ENCODE measurements around the gene CARD14. TPM values are rescaled to one million over a fixed set of nuclear protein-coding genes. Genes with fewer than 3 reads are reported as not detected.
A peak's percentile ranks its signal among the peaks of the same experiment; 100 is the strongest.
"Not testable (repeated sequence)": the region's sequence is repeated elsewhere in the genome, so short reads cannot be mapped to it uniquely, and the experiment has no call there.

The CARD14 gene
- total RNA-seq, 1 experiment from 2014 or later: 16.5 TPM

DNA sequence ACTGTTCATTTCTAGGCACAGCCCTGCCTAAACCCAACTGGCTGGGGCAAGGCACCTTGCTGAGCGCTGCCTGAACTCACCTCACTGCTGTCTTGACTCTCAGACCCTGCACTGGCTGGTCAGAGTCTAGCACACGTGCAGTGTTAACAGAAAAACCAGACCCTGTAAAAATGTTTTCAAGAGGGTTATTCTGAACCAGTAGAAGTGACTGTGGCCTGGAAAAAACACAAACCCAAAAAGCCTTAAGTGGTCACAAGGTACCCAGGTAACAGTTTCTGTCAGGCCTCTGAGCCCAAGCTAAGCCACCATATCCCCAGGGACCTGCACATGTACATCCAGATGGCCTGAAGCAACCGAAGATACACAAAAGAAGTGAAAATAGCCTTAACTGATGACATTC lies 16.8 kb upstream of the CARD14 start:
- no peak overlapping the region for H2AFZ ChIP-seq
- no peaks in the 10 kb centered on the region for H3K36me3 ChIP-seq (ENCODE audit: low read depth)
- H3K4me1 ChIP-seq (replicated peaks; ENCODE audit: insufficient read depth): peaks cover 18% of the 10 kb centered on the region
- no peak overlapping the region for H3K4me3 ChIP-seq
- no peaks in the 10 kb centered on the region for H3K9me2 ChIP-seq (ENCODE audit: insufficient read depth)
- ChIA-PET POLR2A (ENCODE audit: unreplicated experiment) (no interaction called here), CTCF (no interaction called here)
- intact Hi-C loops (cut with micrococcal nuclease; ENCODE audit: unreplicated experiment): no loop called here
- H3K27ac ChIP-seq: no peak overlapping the region
- peak overlapping the region; percentile 23; the same call in 1 of the 2 replicates for H3K4me2 ChIP-seq
- H3K27me3 ChIP-seq (ENCODE audit: insufficient read depth, low read depth): no peaks in the 10 kb centered on the region
- no peaks in the 10 kb centered on the region for H4K20me1 ChIP-seq (ENCODE audit: insufficient read depth)
- TF ChIP-seq, protein P1, sequence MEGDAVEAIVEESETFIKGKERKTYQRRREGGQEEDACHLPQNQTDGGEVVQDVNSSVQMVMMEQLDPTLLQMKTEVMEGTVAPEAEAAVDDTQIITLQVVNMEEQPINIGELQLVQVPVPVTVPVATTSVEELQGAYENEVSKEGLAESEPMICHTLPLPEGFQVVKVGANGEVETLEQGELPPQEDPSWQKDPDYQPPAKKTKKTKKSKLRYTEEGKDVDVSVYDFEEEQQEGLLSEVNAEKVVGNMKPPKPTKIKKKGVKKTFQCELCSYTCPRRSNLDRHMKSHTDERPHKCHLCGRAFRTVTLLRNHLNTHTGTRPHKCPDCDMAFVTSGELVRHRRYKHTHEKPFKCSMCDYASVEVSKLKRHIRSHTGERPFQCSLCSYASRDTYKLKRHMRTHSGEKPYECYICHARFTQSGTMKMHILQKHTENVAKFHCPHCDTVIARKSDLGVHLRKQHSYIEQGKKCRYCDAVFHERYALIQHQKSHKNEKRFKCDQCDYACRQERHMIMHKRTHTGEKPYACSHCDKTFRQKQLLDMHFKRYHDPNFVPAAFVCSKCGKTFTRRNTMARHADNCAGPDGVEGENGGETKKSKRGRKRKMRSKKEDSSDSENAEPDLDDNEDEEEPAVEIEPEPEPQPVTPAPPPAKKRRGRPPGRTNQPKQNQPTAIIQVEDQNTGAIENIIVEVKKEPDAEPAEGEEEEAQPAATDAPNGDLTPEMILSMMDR (conservative IDR thresholded peaks at IDR 0.05): no peak
- TF ChIP-seq EZH2 (IDR thresholded peaks at IDR 0.05; ENCODE audit: low read depth): no peak
- no peak for DNase-seq
- H3K79me2 ChIP-seq (ENCODE audit: low read depth): peaks cover 8% of the 10 kb centered on the region
- BruUV-seq (replicated peaks): no TSS peak
- peaks cover 8% of the 10 kb centered on the region; the same call in 1 of the 2 replicates for H3F3A ChIP-seq (ENCODE audit: insufficient read depth, low read depth)
- no peaks in the 10 kb centered on the region for H3K9me3 ChIP-seq (ENCODE audit: insufficient read depth, low read depth)

DNA sequence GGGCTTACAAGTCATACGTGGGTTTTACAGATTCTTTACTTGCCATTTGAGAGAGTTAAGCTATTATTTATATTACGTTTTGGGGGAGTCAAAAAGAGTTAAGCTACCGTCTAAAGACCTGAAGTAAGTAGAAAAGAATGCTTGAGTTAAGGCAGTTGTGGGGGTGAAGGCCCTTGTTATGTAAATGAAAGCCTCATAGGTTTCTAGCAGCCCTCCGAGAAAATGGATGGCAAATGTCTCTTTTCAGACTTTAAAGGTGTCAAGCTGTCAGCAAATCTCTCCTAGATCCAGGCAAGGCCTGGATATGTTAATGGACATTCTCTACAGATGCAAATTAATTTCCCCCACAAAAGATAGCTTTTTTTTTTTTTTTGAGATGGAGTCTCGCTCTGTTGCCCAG lies 15.7 kb upstream of the CARD14 start:
- Histone ChIP-seq H3K27me3 (ENCODE audit: insufficient read depth, low read depth) (no peaks in the 10 kb centered on the region), H3K4me1 (replicated peaks; ENCODE audit: insufficient read depth) (peaks cover 15% of the 10 kb centered on the region), H3K9me2 (ENCODE audit: insufficient read depth) (no peaks in the 10 kb centered on the region), H2AFZ (no peak overlapping the region), H4K20me1 (ENCODE audit: insufficient read depth) (no peaks in the 10 kb centered on the region), H3K4me2 (no peak overlapping the region), H3F3A (ENCODE audit: insufficient read depth, low read depth) (peaks cover 8% of the 10 kb centered on the region; the same call in 1 of the 2 replicates), H3K79me2 (ENCODE audit: low read depth) (no peaks in the 10 kb centered on the region), H3K36me3 (ENCODE audit: low read depth) (no peaks in the 10 kb centered on the region), H3K4me3 (no peak overlapping the region), H3K9me3 (ENCODE audit: insufficient read depth, low read depth) (no peaks in the 10 kb centered on the region), H3K27ac (no peak overlapping the region)
- intact Hi-C loops (cut with micrococcal nuclease; ENCODE audit: unreplicated experiment): no loop called here
- no TSS peak for BruUV-seq (replicated peaks)
- ChIA-PET POLR2A (ENCODE audit: unreplicated experiment) (no interaction called here), CTCF (no interaction called here)
- TF ChIP-seq EZH2 (IDR thresholded peaks at IDR 0.05; ENCODE audit: low read depth): no peak
- TF ChIP-seq, protein P1 (conservative IDR thresholded peaks at IDR 0.05): no peak
- DNase-seq: no peak

GRCh38 chr17:80155600-80155999 lies 14.2 kb upstream of the CARD14 start:
- H3K4me1 ChIP-seq (replicated peaks; ENCODE audit: insufficient read depth): peaks cover 15% of the 10 kb centered on the region
- H3K4me2 ChIP-seq; BruUV-seq (replicated peaks); H2AFZ ChIP-seq; H3K4me3 ChIP-seq; intact Hi-C loops (cut with micrococcal nuclease; ENCODE audit: unreplicated experiment); H3K9me3 ChIP-seq (ENCODE audit: insufficient read depth, low read depth); H3K9me2 ChIP-seq (ENCODE audit: insufficient read depth); H4K20me1 ChIP-seq (ENCODE audit: insufficient read depth); H3K36me3 ChIP-seq (ENCODE audit: low read depth); H3K27ac ChIP-seq; POLR2A ChIA-PET (ENCODE audit: unreplicated experiment); CTCF ChIA-PET; H3F3A ChIP-seq (ENCODE audit: insufficient read depth, low read depth); H3K79me2 ChIP-seq (ENCODE audit: low read depth); H3K27me3 ChIP-seq (ENCODE audit: insufficient read depth, low read depth): not testable (repeated sequence)
- peak in 1 of 2 experiments; percentile 34 for DNase-seq

DNA sequence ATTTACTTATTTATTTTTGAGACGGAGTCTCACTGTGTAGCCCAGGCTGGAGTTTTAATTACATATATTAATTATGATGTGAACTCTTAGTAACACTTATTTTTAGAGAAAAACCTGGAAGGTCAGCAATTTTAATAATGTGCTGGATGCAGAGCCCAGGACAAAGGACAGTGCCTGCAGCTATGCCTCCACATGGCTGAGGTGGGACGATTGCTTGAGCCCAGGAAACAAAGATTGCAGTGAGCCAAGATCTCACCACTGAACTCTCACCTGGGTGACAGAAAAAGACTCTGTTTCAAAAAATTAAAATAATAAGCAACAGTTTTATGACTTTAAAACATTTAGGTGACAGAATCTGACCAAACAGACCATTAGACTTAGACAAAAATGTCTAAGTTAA lies 11.0 kb upstream of the CARD14 start:
- intact Hi-C loops (cut with micrococcal nuclease; ENCODE audit: unreplicated experiment): no loop called here
- no TSS peak for BruUV-seq (replicated peaks)
- no peaks in the 10 kb centered on the region for H3K27me3 ChIP-seq (ENCODE audit: insufficient read depth, low read depth)
- no peaks in the 10 kb centered on the region for H3K79me2 ChIP-seq (ENCODE audit: low read depth)
- H3K9me2 ChIP-seq (ENCODE audit: insufficient read depth): no peaks in the 10 kb centered on the region
- no peak overlapping the region for H3K4me3 ChIP-seq
- H3K27ac ChIP-seq: no peak overlapping the region
- no peaks in the 10 kb centered on the region for H3K4me1 ChIP-seq (replicated peaks; ENCODE audit: insufficient read depth)
- POLR2A ChIA-PET (ENCODE audit: unreplicated experiment): no interaction called here
- no peaks in the 10 kb centered on the region for H4K20me1 ChIP-seq (ENCODE audit: insufficient read depth)
- no peaks in the 10 kb centered on the region for H3F3A ChIP-seq (ENCODE audit: insufficient read depth, low read depth)
- H3K4me2 ChIP-seq: no peak overlapping the region
- CTCF ChIA-PET: no interaction called here
- TF ChIP-seq, protein P1 (conservative IDR thresholded peaks at IDR 0.05): no peak
- TF ChIP-seq EZH2 (IDR thresholded peaks at IDR 0.05; ENCODE audit: low read depth): no peak
- no peak for DNase-seq
- no peaks in the 10 kb centered on the region for H3K36me3 ChIP-seq (ENCODE audit: low read depth)
- H2AFZ ChIP-seq: no peak overlapping the region
- H3K9me3 ChIP-seq (ENCODE audit: insufficient read depth, low read depth): no peaks in the 10 kb centered on the region

All from PC-9 (cell line).